HS-27A (cell line): ENCODE results near the gene SMIM41.
"Not testable (repeated sequence)": the region's sequence is repeated elsewhere in the genome, so short reads cannot be mapped to it uniquely, and the experiment has no call there.

Source experiments
- DNase-seq: peaks from one replicate; pipeline ENCODE4 v3.0.0-alpha.2; 2012; ENCODE audit warnings: low read depth, missing footprints

Gene SMIM41

DNA sequence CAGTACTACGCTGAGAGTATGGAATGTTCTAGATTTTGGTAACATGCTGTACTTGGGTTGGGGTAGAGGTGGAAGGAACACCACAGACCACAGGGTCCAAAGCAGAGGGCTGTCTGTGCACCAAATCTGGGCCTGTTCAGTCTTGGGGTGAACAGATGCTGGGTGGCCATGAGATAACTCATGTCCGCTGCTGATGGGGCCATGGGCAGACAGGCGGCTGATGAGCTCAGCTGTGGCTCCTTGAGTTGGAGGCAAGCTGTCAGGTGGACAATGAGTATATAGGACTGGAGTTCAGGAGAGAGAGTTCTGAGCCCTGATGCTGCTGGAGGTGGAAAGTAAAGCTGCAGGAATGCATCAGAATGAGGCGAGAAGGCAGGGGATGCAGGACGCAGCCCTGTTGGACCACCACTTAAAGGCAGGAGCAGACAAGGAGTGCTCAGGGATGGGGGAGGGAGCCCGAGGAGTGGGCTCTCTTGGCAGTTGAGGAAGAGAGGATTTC lies 6.2 kb downstream of the SMIM41 start:
- DNase-seq, result no peak

- no peak for DNase-seq
These were observed 6.9 kb downstream of the SMIM41 start for GRCh38 chr12:52086366-52086765.

DNA sequence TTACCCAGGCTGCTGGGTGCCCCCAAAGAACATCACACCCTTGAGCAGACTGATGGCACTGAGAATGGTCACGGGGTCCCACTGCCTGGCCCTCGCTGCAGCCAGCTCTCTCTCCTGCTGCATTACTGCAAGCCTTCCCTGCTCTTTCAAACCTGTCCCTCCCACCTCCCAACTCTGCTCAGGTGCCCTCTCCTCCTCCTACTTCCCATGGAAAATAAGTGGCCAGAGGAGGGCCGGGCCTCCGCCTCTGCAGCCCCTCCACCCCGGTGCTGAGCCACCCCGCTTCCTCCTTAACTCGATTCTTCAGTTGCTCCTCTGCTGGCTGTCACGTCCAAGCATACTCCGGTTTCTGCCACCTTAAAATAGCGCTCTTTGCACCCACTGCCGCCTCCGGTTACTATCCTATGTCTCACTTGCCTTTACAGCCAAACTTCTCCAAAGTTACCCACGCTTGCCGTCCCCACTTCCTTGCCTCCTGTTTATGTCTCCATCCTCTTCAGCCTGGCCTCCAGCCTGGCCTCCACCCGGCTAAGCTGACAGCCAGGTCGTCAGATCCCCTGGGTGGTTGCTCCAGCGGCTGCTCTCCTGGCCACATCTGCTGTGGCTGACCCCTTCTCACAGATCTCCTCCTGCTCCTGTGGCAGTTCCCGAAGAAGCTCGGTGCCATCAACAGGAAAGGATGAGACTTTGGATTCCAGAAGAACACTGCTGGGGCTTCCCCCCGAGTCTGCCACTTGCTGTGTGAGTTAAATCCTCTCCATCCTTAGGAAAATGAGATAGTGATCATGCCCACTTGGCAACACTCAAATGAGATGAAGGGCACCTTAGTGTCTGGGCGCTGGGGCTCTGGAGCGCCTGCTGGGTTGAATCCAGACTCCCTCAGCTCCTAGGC lies 7.7 kb downstream of the SMIM41 start:
- no peak for DNase-seq

- no peak for DNase-seq
These were observed 8.7 kb downstream of the SMIM41 start for GRCh38 chr12:52087961-52088820.

DNA sequence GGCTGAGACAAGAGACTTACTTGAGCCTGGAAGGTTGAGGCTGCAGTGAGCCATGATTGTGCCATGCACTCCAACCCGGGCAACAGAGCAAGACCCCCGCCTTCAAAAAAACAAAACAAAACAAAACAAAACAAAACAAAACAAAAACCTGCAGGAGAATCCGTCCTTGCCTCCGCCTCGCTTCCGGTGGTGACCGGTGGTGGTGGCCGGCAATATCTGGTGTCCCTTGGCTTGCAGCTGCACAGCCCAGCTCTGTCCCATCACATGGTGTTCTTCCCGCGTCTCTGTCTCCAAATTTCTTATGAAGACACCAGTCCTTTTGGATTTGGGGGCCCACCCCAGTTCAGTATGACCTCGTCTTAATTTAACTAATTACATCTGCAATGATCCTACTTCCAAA lies 10.0 kb downstream of the SMIM41 start:
- no peak for DNase-seq

GRCh38 chr12:52090291-52090690 lies 10.8 kb downstream of the SMIM41 start:
- DNase-seq, result no peak

GRCh38 chr12:52091061-52091460 lies 11.6 kb downstream of the SMIM41 start:
- no peak for DNase-seq

DNA sequence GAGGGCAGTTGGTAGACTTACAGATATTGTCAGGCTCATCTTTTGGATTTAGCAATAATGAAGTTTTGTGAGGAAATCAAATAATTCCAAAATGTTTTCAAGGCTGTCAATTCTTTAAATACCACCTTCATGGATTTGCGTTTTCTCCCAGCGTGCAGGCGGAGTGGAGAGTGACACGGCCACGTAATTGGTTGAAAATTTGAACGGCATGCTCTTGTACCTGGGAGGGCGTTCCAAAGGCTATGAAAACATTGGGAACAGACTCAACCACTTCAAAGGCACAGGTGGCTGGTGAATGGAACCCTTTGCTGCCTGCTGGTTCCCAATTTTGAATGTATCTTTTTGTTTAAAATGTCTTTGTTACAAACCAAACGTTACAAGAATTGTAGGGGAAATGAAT lies 12.4 kb downstream of the SMIM41 start:
- DNase-seq, result no peak

DNA sequence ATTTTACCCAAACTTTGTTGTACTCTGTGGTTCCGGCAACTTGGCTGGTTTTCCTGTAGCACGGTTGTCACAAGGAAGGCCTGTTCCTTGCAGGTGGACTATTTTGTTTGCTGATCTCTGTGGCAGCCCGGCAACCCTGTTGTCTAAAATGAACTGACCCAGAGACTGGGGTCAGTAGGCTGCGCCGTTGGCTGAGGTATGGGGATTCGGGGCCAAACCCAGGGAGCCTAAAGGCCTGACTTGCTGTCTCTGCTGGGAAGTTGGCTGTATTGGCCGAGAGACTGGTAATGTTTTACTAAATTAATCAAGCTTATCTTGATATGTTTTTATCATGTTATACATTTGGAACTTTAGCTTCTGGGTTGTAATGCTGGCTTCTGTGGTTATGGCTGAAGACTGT lies 13.8 kb downstream of the SMIM41 start:
- no peak for DNase-seq

DNA sequence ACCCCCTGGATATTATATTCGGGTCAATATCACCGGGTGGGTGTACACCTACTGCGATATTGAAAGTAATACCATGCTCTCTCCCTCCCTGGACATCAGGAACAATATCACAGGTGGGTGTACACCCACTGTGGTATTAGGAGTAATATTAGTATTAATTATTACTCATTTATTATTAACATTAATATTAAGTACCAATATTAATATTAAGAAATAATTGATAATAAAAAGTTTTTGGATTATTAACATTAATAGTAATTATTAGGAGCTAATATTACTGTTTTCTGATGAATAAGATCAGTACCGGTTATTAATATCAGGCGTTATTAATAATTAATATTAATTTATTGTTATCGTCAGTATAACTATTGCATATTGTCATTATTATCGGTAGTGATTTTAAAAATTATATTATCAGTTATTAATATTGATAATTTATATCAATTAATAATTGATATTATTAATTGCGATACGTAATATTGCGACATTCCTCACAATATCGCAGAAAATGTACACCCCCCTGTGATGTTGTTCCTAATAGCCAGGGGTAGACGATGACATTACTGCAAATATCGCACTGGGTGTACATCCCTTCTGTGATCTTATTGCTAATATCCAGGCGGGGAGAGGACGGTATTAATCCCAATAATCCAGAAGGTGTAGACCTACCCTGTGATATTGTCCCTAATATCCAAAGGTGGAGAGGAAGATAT lies 17.0 kb downstream of the SMIM41 start:
- no peak for DNase-seq

DNA sequence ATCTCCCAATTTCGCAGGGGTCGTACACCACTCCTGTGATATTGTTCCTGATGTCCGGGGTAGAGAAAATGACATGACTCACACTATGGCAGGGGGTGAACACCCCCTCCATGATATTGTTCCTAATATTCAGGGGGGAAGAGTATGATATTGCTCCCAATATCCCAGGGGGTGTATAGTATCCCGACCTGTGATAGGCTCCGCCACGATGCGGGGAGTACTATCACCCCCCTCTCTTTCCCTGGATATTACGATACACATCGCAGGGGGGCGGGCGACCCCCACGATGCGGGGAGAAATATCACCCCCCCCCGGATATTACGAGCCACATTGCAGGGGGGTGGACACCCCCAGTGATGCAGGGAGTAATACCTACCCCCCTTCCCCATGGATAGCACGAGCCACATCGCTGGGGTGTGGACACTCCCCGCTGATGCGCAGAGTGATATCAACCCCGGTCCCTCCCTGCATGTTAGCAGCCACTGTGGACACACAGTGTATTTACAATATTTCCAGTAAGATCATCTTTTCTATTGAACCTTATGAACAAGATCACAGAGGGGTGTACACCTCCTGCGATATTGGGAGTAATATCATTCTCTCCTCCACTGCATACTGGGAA lies 17.7 kb downstream of the SMIM41 start:
- DNase-seq, result no peak

DNA sequence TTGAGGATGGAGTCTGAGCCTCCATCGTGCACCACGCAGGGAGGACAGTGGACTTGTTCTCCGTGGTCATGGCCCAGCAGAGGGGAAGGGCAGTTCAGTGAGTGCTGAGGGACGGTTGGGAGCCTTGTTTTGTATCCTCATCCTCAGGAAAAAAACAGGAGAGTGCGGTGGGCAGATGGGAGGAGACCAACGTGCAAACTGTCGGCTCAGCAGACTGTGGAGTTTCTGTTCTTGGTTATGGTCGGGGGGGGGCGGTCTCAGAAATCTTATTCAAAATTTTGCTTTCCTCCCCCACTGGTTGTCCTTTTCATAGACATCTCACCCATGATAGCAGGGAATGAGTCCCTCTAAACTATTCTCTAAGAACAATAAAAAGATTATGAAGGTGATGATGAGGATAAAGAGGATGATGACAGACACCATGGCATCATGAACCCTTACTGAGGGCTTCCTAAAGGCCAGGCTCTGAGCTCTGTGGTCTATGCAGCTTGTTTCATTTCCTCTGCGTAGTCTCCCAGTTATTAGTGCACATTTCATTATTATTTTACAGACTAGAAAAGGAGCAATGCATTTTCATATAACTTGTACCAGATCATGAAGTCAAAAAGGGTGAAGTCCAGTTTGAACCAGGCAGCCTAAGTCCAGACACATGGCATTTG lies 25.1 kb downstream of the SMIM41 start:
- DNase-seq, result not testable (repeated sequence)

DNA sequence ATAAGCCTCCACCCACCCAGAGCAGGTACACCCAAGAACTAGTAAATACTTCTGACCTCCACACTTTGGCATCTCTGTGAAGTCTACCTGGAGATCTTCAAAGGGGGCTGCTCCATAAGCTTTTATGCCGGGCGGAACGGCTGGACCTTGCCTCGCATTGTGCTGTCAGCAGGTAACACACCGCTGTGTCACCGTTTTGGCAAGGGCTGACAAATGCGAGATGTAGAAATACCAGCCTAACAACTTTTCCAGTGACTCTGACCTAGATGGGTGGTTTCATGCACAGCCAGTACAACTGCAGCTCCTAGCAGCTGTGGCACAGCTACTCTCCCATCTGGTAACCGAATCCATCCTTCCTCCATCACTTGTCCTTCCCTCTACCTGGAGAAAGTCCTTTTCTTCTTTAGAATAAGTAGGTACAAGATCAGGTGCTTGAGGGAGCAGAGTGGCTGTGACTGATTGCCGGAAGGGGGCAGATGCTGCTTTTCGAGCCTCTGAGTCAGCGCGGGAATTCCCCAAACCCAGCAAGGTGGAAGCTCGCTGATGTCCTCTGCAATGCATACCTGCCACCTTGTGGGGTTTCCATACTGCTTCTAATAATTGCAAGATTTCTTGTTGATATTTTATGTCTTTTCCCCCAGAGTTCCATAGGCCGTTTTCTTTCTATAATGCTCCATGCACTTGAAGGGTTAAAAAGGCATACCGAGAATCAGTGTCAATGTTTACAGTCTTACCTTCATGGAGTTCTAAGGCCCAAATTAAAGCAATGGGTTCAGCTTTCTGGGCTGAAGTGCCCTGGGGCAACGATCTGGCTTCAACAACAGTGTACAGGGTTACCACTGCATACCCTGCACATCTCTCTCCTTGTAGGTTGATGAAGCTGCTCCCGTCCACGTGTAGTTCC lies 37.0 kb downstream of the SMIM41 start:
- DNase-seq, result not testable (repeated sequence)

- DNase-seq, result not testable (repeated sequence)
These were observed 38.4 kb downstream of the SMIM41 start for GRCh38 chr12:52117806-52118475.

DNA sequence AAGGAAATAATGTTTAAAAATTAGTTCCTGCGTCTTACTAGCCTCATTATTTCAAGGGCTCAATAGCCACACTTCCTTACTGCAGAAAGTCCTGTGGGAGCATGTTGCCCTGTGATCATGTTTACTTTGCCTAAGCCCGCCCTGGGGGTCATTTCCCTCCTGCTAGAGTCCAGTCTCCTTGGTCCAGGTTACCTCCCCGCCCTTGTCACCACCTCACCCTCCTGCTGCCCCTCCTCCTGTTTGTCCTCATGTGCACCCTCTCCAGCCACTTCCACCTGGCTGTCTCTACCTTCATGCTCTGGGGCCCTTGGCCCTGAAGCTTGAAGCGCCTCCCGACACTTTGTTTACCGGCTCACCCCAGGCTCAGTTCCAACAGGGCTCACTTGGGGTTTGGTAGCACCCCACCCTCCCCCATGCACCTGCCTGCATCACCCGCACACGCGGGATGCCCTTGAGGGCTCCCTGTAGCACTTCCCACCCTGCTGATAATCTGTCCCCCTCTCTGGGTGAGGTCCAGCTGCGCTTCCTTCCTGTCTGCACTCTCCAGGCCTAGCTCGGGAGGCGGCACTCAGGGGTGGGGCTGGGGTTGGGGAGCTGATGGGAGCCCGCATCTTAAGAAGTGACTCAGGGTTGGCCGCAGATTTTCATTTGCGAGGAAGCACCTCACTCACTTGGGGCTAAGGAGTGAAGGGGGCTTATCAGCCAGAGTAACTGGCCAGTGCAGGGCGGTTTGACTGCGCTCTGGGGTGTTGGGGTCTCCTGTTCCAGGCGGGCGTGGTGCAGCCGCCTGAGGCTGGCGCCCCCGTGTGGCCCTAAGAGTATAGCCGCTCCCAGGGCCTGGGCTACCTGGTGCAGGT lies 40.1 kb downstream of the SMIM41 start:
- no peak for DNase-seq

- DNase-seq, result no peak
These were observed 41.7 kb downstream of the SMIM41 start for GRCh38 chr12:52120951-52121823.

GRCh38 chr12:52121824-52122539 lies 42.5 kb downstream of the SMIM41 start:
- no peak for DNase-seq
